ENCODE data around the gene KIAA0040.

DNA sequence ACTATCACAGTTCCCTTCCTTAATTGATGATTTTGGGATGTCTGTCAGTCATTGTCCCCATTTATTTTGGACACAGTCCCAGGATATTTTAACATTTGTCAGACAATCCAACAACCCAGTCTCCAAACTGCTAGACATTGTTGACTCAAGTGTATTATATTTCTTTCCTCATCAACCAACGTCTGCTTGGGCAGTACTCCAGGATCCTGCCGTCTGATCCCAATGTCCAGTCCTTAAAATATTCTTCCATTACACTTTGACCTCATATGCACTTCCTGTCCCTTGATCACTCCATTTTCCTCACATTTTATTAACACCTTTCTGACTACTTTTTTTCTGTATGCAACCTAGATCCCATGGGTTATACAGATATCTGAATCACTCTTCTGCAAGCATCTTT is 39.8 kb upstream of the KIAA0040 start:
- TF ChIP-seq, protein P1, sequence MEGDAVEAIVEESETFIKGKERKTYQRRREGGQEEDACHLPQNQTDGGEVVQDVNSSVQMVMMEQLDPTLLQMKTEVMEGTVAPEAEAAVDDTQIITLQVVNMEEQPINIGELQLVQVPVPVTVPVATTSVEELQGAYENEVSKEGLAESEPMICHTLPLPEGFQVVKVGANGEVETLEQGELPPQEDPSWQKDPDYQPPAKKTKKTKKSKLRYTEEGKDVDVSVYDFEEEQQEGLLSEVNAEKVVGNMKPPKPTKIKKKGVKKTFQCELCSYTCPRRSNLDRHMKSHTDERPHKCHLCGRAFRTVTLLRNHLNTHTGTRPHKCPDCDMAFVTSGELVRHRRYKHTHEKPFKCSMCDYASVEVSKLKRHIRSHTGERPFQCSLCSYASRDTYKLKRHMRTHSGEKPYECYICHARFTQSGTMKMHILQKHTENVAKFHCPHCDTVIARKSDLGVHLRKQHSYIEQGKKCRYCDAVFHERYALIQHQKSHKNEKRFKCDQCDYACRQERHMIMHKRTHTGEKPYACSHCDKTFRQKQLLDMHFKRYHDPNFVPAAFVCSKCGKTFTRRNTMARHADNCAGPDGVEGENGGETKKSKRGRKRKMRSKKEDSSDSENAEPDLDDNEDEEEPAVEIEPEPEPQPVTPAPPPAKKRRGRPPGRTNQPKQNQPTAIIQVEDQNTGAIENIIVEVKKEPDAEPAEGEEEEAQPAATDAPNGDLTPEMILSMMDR (IDR thresholded peaks at IDR 0.05), result no peak
- no peak for TF ChIP-seq POLR2A (IDR thresholded peaks at IDR 0.05)
